Activated CD8-positive, alpha-beta memory T cell treated with anti-CD3 and anti-CD28 coated beads, Interleukin-2, amount 50 U/mL, for 4 hours (primary cell): ENCODE measurements around the gene TOGARAM2.

Experiments
- DNase-seq: peaks from one replicate; pipeline ENCODE4 v3.0.0-alpha.2; 2020

Gene TOGARAM2

GRCh38 chr2:29024882-29025430 lies 43.9 kb downstream of the TOGARAM2 start:
- no peak for DNase-seq

- DNase-seq = no peak
These were observed 44.6 kb downstream of the TOGARAM2 start for GRCh38 chr2:29025711-29026110.

GRCh38 chr2:29031046-29031445 lies 49.9 kb downstream of the TOGARAM2 start:
- no peak for DNase-seq

GRCh38 chr2:29032189-29032588 lies 51.1 kb downstream of the TOGARAM2 start:
- no peak for DNase-seq

- no peak for DNase-seq
These were observed 52.1 kb downstream of the TOGARAM2 start for GRCh38 chr2:29033172-29033571.

GRCh38 chr2:29033656-29034055 lies 52.6 kb downstream of the TOGARAM2 start:
- no peak for DNase-seq

- no peak for DNase-seq
These were observed 54.1 kb downstream of the TOGARAM2 start for GRCh38 chr2:29035016-29035745.

- DNase-seq = no peak
These were observed 58.8 kb downstream of the TOGARAM2 start for GRCh38 chr2:29039718-29040480.

- DNase-seq = no peak
These were observed 59.5 kb downstream of the TOGARAM2 start for GRCh38 chr2:29040552-29040951.

GRCh38 chr2:29041161-29041660 lies 60.1 kb downstream of the TOGARAM2 start:
- no peak for DNase-seq

GRCh38 chr2:29042561-29043075 lies 61.5 kb downstream of the TOGARAM2 start:
- DNase-seq = no peak

- DNase-seq = no peak
These were observed 63.4 kb downstream of the TOGARAM2 start for GRCh38 chr2:29044459-29044858.

- no peak for DNase-seq
These were observed 65.2 kb downstream of the TOGARAM2 start for GRCh38 chr2:29046321-29046720.

- DNase-seq = no peak
These were observed 66.2 kb downstream of the TOGARAM2 start for GRCh38 chr2:29047083-29047845.

- DNase-seq = no peak
These were observed 69.5 kb downstream of the TOGARAM2 start for GRCh38 chr2:29050591-29050990.

GRCh38 chr2:29051730-29052129 lies 70.6 kb downstream of the TOGARAM2 start:
- DNase-seq = no peak

- no peak for DNase-seq
These were observed 71.7 kb downstream of the TOGARAM2 start for GRCh38 chr2:29052807-29053206.

- no peak for DNase-seq
These were observed 72.1 kb downstream of the TOGARAM2 start for GRCh38 chr2:29053223-29053622.

GRCh38 chr2:29053670-29054400 lies 72.7 kb downstream of the TOGARAM2 start:
- DNase-seq = no peak

GRCh38 chr2:29054430-29054829 lies 73.3 kb downstream of the TOGARAM2 start:
- no peak for DNase-seq

- no peak for DNase-seq
These were observed 74.5 kb downstream of the TOGARAM2 start for GRCh38 chr2:29055601-29056000.

- DNase-seq = no peak
These were observed 75.4 kb downstream of the TOGARAM2 start for GRCh38 chr2:29056452-29056851.
